ENCODE data around the gene LCLAT1. TPM values are rescaled to one million over a fixed set of nuclear protein-coding genes. Genes with fewer than 3 reads are reported as not detected.

Gene LCLAT1
- total RNA-seq, 1 experiment from 2014 or later: 36.0 TPM

GRCh38 chr2:30684026-30684425 lies 237.0 kb downstream of the LCLAT1 start:
- CTCF ChIA-PET: no interaction called here
- BruUV-seq (replicated peaks): no TSS peak

GRCh38 chr2:30684516-30684915 lies 237.5 kb downstream of the LCLAT1 start:
- H3K36me3 ChIP-seq (ENCODE audit: control insufficient read depth, insufficient read depth, low read length): no peaks in the 10 kb centered on the region
- DNase-seq (ENCODE audit: low read depth, low spot score) (no peak), ATAC-seq (no peak)
- ChIA-PET CTCF (no interaction called here), POLR2A (no interaction called here)
- no peak overlapping the region for H3K27ac ChIP-seq (ENCODE audit: low read length)
- H3K4me1 ChIP-seq (ENCODE audit: control insufficient read depth, insufficient read depth, low read length): no peaks in the 10 kb centered on the region
- intact Hi-C loops (cut with micrococcal nuclease; ENCODE audit: unreplicated experiment) (no loop called here), in situ Hi-C loops (cut with HindIII; ENCODE audit: low pct_unique_long_range_greater_than_20kb, low sequenced_read_pairs) (no loop called here)
- no TSS peak for BruUV-seq (replicated peaks)
- H3K27me3 ChIP-seq (ENCODE audit: control insufficient read depth, insufficient read depth, low read length): no peaks in the 10 kb centered on the region
- no peaks in the 10 kb centered on the region for H3K9me3 ChIP-seq (ENCODE audit: control insufficient read depth, insufficient read depth, low read depth, low read length)
- no peak overlapping the region for H3K4me3 ChIP-seq (ENCODE audit: low read depth in 2 of 2, low read length in 2 of 2)
- no peak for TF ChIP-seq TCF7L2 (IDR thresholded peaks at IDR 0.05; ENCODE audit: low read depth, low read length)
- TF ChIP-seq POLR2AphosphoS5 (IDR thresholded peaks at IDR 0.05; ENCODE audit: low read depth, low read length): no peak
- TF ChIP-seq CTCF (IDR thresholded peaks at IDR 0.05): no peak
- no peak for TF ChIP-seq SIN3A (IDR thresholded peaks at IDR 0.05; ENCODE audit: borderline replicate concordance, insufficient read depth, low read depth, low read length)
- no peak for TF ChIP-seq REST (IDR thresholded peaks at IDR 0.05; ENCODE audit: insufficient read depth in 1 of 2, low read depth in 2 of 2, low read length in 1 of 2)

More at GRCh38 chr2:30684026-30684425, 237.0 kb downstream of the LCLAT1 start:
- ATAC-seq: no peak
- no peak overlapping the region for H3K4me3 ChIP-seq (ENCODE audit: low read depth in 2 of 2, low read length in 2 of 2)
- H3K27ac ChIP-seq (ENCODE audit: low read length): no peak overlapping the region
- in situ Hi-C loops (cut with HindIII; ENCODE audit: low pct_unique_long_range_greater_than_20kb, low sequenced_read_pairs): no loop called here
- DNase-seq (ENCODE audit: low read depth, low spot score): no peak
- intact Hi-C loops (cut with micrococcal nuclease; ENCODE audit: unreplicated experiment): no loop called here
- no peaks in the 10 kb centered on the region for H3K4me1 ChIP-seq (ENCODE audit: control insufficient read depth, insufficient read depth, low read length)
- H3K9me3 ChIP-seq (ENCODE audit: control insufficient read depth, insufficient read depth, low read depth, low read length): no peaks in the 10 kb centered on the region
- TF ChIP-seq CTCF (IDR thresholded peaks at IDR 0.05) (no peak), POLR2AphosphoS5 (IDR thresholded peaks at IDR 0.05; ENCODE audit: low read depth, low read length) (no peak), TCF7L2 (IDR thresholded peaks at IDR 0.05; ENCODE audit: low read depth, low read length) (no peak), REST (IDR thresholded peaks at IDR 0.05; ENCODE audit: insufficient read depth in 1 of 2, low read depth in 2 of 2, low read length in 1 of 2) (no peak), SIN3A (IDR thresholded peaks at IDR 0.05; ENCODE audit: borderline replicate concordance, insufficient read depth, low read depth, low read length) (no peak)
- POLR2A ChIA-PET: no interaction called here
- H3K36me3 ChIP-seq (ENCODE audit: control insufficient read depth, insufficient read depth, low read length): no peaks in the 10 kb centered on the region
- no peaks in the 10 kb centered on the region for H3K27me3 ChIP-seq (ENCODE audit: control insufficient read depth, insufficient read depth, low read length)
